Upper lobe of left lung (tissue), 4 donors: ENCODE results near the gene EFHB.
"Not testable (repeated sequence)": the region's sequence is repeated elsewhere in the genome, so short reads cannot be mapped to it uniquely, and the experiment has no call there.

ENCODE experiments used
- POLR2A ChIP-seq, 4 donors: fragments of 450-650 bp; IDR thresholded peaks; one replicate each; pipeline ENCODE4 v1.5.1; 2016 to 2017; ENCODE audit warnings: antibody characterized with exemption in 4 of 4, mild to moderate bottlenecking in 2 of 4
- POLR2AphosphoS5 ChIP-seq, 2 donors: sonication (generic); formaldehyde crosslinking; IDR thresholded peaks; one replicate each; pipeline ENCODE4 v1.5.1; 2017; ENCODE audit warnings: antibody characterized with exemption in 2 of 2
- TF ChIP-seq, protein P1 (sequence below), 6 experiments: fragments of 450-650 bp in 4 of 6; fragments of 200-600 bp in 2 of 6; sonication (generic) in 2 of 6; IDR thresholded peaks; one replicate each; pipeline ENCODE4 v1.5.1; 2016 to 2019; ENCODE audit warnings: antibody characterized with exemption in 6 of 6

DNA sequence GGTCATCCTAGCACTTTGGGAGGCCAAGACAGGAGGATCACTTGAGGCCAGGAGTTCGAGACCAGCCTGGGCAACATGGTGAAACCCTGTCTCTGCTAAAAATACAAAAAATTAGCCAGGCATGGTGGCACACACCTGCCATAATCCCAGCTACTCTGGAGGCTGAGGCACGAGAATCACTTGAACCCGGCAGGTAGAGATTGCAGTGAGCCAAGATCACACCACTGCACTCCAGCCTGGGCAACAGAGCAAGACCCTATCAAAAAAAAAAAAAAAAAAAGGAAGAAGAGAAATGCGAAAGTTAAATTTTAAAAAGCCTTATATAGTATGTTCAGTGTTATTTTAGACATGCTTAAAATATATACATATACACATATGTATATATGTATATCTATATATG, 46.9 kb downstream of the EFHB start:
- TF ChIP-seq, protein P1, sequence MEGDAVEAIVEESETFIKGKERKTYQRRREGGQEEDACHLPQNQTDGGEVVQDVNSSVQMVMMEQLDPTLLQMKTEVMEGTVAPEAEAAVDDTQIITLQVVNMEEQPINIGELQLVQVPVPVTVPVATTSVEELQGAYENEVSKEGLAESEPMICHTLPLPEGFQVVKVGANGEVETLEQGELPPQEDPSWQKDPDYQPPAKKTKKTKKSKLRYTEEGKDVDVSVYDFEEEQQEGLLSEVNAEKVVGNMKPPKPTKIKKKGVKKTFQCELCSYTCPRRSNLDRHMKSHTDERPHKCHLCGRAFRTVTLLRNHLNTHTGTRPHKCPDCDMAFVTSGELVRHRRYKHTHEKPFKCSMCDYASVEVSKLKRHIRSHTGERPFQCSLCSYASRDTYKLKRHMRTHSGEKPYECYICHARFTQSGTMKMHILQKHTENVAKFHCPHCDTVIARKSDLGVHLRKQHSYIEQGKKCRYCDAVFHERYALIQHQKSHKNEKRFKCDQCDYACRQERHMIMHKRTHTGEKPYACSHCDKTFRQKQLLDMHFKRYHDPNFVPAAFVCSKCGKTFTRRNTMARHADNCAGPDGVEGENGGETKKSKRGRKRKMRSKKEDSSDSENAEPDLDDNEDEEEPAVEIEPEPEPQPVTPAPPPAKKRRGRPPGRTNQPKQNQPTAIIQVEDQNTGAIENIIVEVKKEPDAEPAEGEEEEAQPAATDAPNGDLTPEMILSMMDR (IDR thresholded peaks at IDR 0.05): not testable (repeated sequence)
- TF ChIP-seq POLR2A, POLR2AphosphoS5 (IDR thresholded peaks at IDR 0.05): not testable (repeated sequence)
